ENCODE results near the gene ABCA3. TPM values are rescaled to one million over a fixed set of nuclear protein-coding genes. Genes with fewer than 3 reads are reported as not detected.
"Not testable (repeated sequence)": the region's sequence is repeated elsewhere in the genome, so short reads cannot be mapped to it uniquely, and the experiment has no call there.

Gene ABCA3
- total RNA-seq = 1.2 TPM

- ATAC-seq = peak; percentile 99
Observed at GRCh38 chr16:2340564-2341455, at the start of gene ABCA3. Gene ABCA3 (minus strand): TSS chr16:2340728. CDS start chr16:2326466, 14,262 bp downstream.

GRCh38 chr16:2388875-2389433, 48.4 kb upstream of the ABCA3 start:
- ATAC-seq = peak; percentile 87

GRCh38 chr16:2388139-2388874, 47.8 kb upstream of the ABCA3 start:
- no peak for ATAC-seq

GRCh38 chr16:2386990-2387389, 46.5 kb upstream of the ABCA3 start:
- no peak for ATAC-seq

- ATAC-seq = not testable (repeated sequence)
Observed at GRCh38 chr16:2385982-2386381, 45.5 kb upstream of the ABCA3 start.

- ATAC-seq = peak; percentile 96
Observed at GRCh38 chr16:2385190-2385836, 44.8 kb upstream of the ABCA3 start.

- no peak for ATAC-seq
Observed at GRCh38 chr16:2384426-2384825, 43.9 kb upstream of the ABCA3 start.

- no peak for ATAC-seq
Observed at GRCh38 chr16:2383501-2383900, 43.0 kb upstream of the ABCA3 start.

- no peak for ATAC-seq
Observed at GRCh38 chr16:2374644-2375043, 34.1 kb upstream of the ABCA3 start.

GRCh38 chr16:2373176-2373575, 32.6 kb upstream of the ABCA3 start:
- no peak for ATAC-seq

- no peak for ATAC-seq
Observed at GRCh38 chr16:2372684-2373083, 32.2 kb upstream of the ABCA3 start.

- ATAC-seq = no peak
Observed at GRCh38 chr16:2371421-2371820, 30.9 kb upstream of the ABCA3 start.

- ATAC-seq = no peak
Observed at GRCh38 chr16:2370721-2371120, 30.2 kb upstream of the ABCA3 start.

GRCh38 chr16:2366660-2367309, 26.3 kb upstream of the ABCA3 start:
- ATAC-seq = no peak

GRCh38 chr16:2365397-2366294, 25.1 kb upstream of the ABCA3 start:
- ATAC-seq = no peak

GRCh38 chr16:2364638-2365210, 24.2 kb upstream of the ABCA3 start:
- ATAC-seq = no peak

GRCh38 chr16:2362218-2362617, 21.7 kb upstream of the ABCA3 start:
- ATAC-seq = no peak

- ATAC-seq = no peak
Observed at GRCh38 chr16:2361129-2361528, 20.6 kb upstream of the ABCA3 start.

- ATAC-seq = no peak
Observed at GRCh38 chr16:2359919-2360318, 19.4 kb upstream of the ABCA3 start.

GRCh38 chr16:2358811-2359210, 18.3 kb upstream of the ABCA3 start:
- no peak for ATAC-seq

GRCh38 chr16:2357331-2357730, 16.8 kb upstream of the ABCA3 start:
- ATAC-seq = no peak

Data from esophagus mucosa (tissue), 1 donor.